Common myeloid progenitor, CD34-positive (primary cell): ENCODE data around the gene KIAA0232.

Source experiments
- CTCF ChIA-PET: fragments of 350-600 bp; sonication (Branson Sonifier 250); formaldehyde crosslinking; loops from one replicate; lab custom pipeline; 2021; ENCODE audit warnings: antibody characterized with exemption; lab: Charles Lee
- POLR2A ChIA-PET: fragments of 350-600 bp; sonication (Branson Sonifier 250); formaldehyde crosslinking; loops from one replicate; lab custom pipeline; 2021; ENCODE audit warnings: antibody characterized with exemption; lab: Charles Lee
- DNase-seq, 3 donors: peaks; one replicate each; pipeline versions ENCODE4 v3.0.0 to v3.0.0-alpha.2; 2013
- H3K27ac ChIP-seq, 2 experiments: 1 replicate in 1 of 2; 2 replicates in 1 of 2; pipeline ENCODE4 v1.7.0; 2013; ENCODE audit warnings: inconsistent platforms in 2 of 2, low read length in 2 of 2, mild to moderate bottlenecking in 2 of 2, low read depth in 1 of 2, moderate library complexity in 1 of 2; ENCODE audit not compliant: severe bottlenecking in 2 of 2, insufficient read depth in 1 of 2, poor library complexity in 1 of 2
- H3K27me3 ChIP-seq, 5 experiments: replicated peaks in 2 of 5; 1 replicate in 3 of 5; 2 replicates in 2 of 5; pipeline versions ENCODE4 v1.6.1 to v1.7.0; 2013; ENCODE audit warnings: low read length in 4 of 5, mild to moderate bottlenecking in 2 of 5, moderate library complexity in 2 of 5, inconsistent platforms in 1 of 5; ENCODE audit not compliant: insufficient read depth in 5 of 5, control insufficient read depth in 4 of 5
- H3K36me3 ChIP-seq, 4 experiments: 1 replicate in 2 of 4; 2 replicates in 2 of 4; pipeline versions ENCODE4 v1.6.1 to v1.7.0; 2013; ENCODE audit warnings: low read length in 3 of 4, control low read depth in 1 of 4, mild to moderate bottlenecking in 1 of 4; ENCODE audit not compliant: control insufficient read depth in 4 of 4, insufficient read depth in 4 of 4
- H3K4me1 ChIP-seq, 4 experiments: 1 replicate in 3 of 4; 2 replicates in 1 of 4; pipeline versions ENCODE4 v1.6.1 to v1.7.1; 2013; ENCODE audit warnings: low read length in 3 of 4, mild to moderate bottlenecking in 3 of 4, control low read depth in 1 of 4, inconsistent platforms in 1 of 4, moderate library complexity in 1 of 4; ENCODE audit not compliant: control insufficient read depth in 4 of 4, insufficient read depth in 4 of 4; ENCODE audit errors: control extremely low read depth in 1 of 4
- H3K4me3 ChIP-seq, 7 experiments: 1 replicate in 4 of 7; 2 replicates in 3 of 7; pipeline versions ENCODE4 v1.5.1 to v1.7.0; 2013; ENCODE audit warnings: mild to moderate bottlenecking in 7 of 7, low read length in 6 of 7, moderate library complexity in 6 of 7, inconsistent platforms in 2 of 7, low read depth in 2 of 7, control low read depth in 1 of 7; ENCODE audit not compliant: insufficient read depth in 4 of 7, control insufficient read depth in 1 of 7; ENCODE audit errors: extremely low read depth in 1 of 7
- H3K9me3 ChIP-seq, 5 experiments: 1 replicate in 4 of 5; 2 replicates in 1 of 5; pipeline versions ENCODE4 v1.6.1 to v1.7.1; 2013; ENCODE audit warnings: low read length in 4 of 5, mild to moderate bottlenecking in 2 of 5, inconsistent platforms in 1 of 5, low read depth in 1 of 5, moderate library complexity in 1 of 5; ENCODE audit not compliant: control insufficient read depth in 4 of 5, insufficient read depth in 2 of 5; ENCODE audit errors: control extremely low read depth in 1 of 5
- WGBS: methylation state at CpG from one replicate; pipeline ENCODE4 v1.1.5; 2013; ENCODE audit not compliant: insufficient coverage; 5-methylcytosine and 5-hydroxymethylcytosine counted together

Gene KIAA0232

DNA sequence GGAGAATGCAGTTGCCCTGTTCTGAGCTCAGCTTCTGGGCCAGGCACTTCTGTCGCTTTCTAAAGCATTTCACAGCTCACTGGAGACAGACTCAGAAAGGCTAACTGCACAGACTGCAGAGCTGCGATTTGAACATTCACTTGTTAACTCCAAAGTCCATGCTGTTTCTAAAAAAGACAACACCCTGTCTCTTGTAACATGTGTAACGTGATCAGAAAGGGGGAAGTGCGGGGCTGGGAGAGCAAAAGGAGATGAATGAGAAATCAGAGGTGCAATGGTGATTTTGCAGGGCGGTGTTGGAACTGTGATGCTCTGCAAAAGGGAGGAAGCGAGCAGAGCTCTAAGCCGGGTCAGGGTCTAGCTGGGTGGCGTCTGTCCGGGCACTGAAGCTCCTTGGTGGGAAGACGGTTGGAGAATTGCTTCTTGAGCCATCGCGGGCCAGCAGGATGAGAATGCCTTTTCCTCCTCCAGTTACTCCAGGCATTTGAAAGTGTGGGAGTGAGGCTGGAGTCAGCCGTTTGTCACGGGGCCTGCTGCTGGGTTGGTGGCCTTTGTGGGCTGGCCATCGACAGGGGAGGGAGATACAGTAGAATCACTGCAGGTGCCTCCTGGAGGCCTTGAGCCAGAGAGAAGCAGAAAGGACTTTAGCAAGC is 147.4 kb downstream of the KIAA0232 start:
- H3K9me3 ChIP-seq = peaks cover 0 to 2% (median 0%) of the 10 kb centered on the region in 5 experiments
- ChIA-PET CTCF (interaction anchor here (1.0 to 1.8 kb wide), 5 partner anchors 10 to 56 kb away, joined by 3 to 5 read pairs (median 4); no protein-coding TSS in a partner anchor), POLR2A (interaction anchor here (1.0 kb wide), 1 partner anchor 13 kb away, joined by 3 read pairs; no protein-coding TSS in a partner anchor)
- peaks cover 0 to 68% (median 3%) of the 10 kb centered on the region in 4 experiments for H3K36me3 ChIP-seq
- no peaks in the 10 kb centered on the region for H3K27me3 ChIP-seq
- no peak for DNase-seq
- no peak overlapping the region for H3K27ac ChIP-seq
- peaks cover 4 to 56% (median 30%) of the 10 kb centered on the region in 4 experiments for H3K4me1 ChIP-seq
- no peak overlapping the region for H3K4me3 ChIP-seq
- WGBS = 88% methylated on average over 12 of the region's 15 CpGs

- POLR2A ChIA-PET = no interaction called here
- no peak overlapping the region for H3K27ac ChIP-seq
- no peak overlapping the region for H3K4me3 ChIP-seq
- DNase-seq = no peak
- H3K27me3 ChIP-seq = no peaks in the 10 kb centered on the region
- peaks cover 0 to 2% (median 0%) of the 10 kb centered on the region in 5 experiments for H3K9me3 ChIP-seq
- CTCF ChIA-PET = no interaction called here
- peaks cover 0 to 36% (median 8%) of the 10 kb centered on the region in 4 experiments for H3K4me1 ChIP-seq
- 100% methylated on average over 3 of the region's 3 CpGs for WGBS
- H3K36me3 ChIP-seq = peaks cover 0 to 65% (median 4%) of the 10 kb centered on the region in 4 experiments
These were observed 149.9 kb downstream of the KIAA0232 start for GRCh38 chr4:6932475-6932874.

GRCh38 chr4:6932918-6933317 is 150.4 kb downstream of the KIAA0232 start:
- H3K4me3 ChIP-seq = no peak overlapping the region
- DNase-seq = no peak
- H3K9me3 ChIP-seq = peaks cover 0 to 2% (median 0%) of the 10 kb centered on the region in 5 experiments
- peaks cover 0 to 36% (median 10%) of the 10 kb centered on the region in 4 experiments for H3K4me1 ChIP-seq
- H3K36me3 ChIP-seq = peaks cover 0 to 61% (median 4%) of the 10 kb centered on the region in 4 experiments
- WGBS = 97% methylated on average over 3 of the region's 3 CpGs
- no peak overlapping the region for H3K27ac ChIP-seq
- H3K27me3 ChIP-seq = no peaks in the 10 kb centered on the region
- CTCF ChIA-PET = no interaction called here
- POLR2A ChIA-PET = no interaction called here
